Left renal pelvis (tissue), 4 donors: Measurements from ENCODE around the gene SYNDIG1. TPM values are rescaled to one million over a fixed set of nuclear protein-coding genes. Genes with fewer than 3 reads are reported as not detected.

ENCODE experiments used
- DNase-seq, 4 donors: peaks; one replicate each; pipeline ENCODE4 v3.0.0-alpha.2; 2013; ENCODE audit warnings: low read depth in 4 of 4, low spot score in 3 of 4
- polyA plus RNA-seq, 4 donors: library from polyadenylated mRNA; unstranded; fragments of 120-200 nt; gene quantifications; one replicate each; pipeline ENCODE4 v1.2.1, GENCODE V29; 2013; ENCODE audit not compliant: insufficient read length in 4 of 4

SYNDIG1 gene
- polyA plus RNA-seq, 4 donors: 1.4 to 9.3 (median 8.8) TPM

GRCh38 chr20:24469894-24470745, 691 bp downstream of the SYNDIG1 start:
- DNase-seq: no peak

GRCh38 chr20:24470746-24471582, 1.5 kb downstream of the SYNDIG1 start:
- no peak for DNase-seq

- DNase-seq: no peak
These were observed 3.0 kb downstream of the SYNDIG1 start for GRCh38 chr20:24472426-24472825.

- DNase-seq: no peak
These were observed 4.2 kb downstream of the SYNDIG1 start for GRCh38 chr20:24473435-24474223.

GRCh38 chr20:24477831-24478547, 8.6 kb downstream of the SYNDIG1 start:
- no peak for DNase-seq

DNA sequence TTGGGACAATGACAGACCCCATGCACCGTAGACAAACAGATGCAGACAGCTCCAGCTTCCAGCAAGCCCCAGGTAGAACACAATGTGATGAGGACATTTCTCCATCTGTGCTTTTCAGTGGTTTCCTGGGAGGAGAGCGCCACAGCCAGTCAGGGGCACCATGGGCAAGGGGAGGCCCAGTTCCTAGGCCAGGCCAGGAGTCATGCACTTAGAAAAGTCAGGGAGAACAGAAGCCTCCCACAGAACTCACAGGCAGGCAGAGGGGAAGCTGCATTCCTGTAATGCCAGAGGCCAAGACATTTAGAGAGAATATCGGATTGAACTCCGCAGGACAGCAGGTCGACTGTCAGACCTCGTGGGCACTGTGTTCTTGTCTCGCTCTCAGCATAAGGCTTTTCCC, 9.2 kb downstream of the SYNDIG1 start:
- no peak for DNase-seq

DNA sequence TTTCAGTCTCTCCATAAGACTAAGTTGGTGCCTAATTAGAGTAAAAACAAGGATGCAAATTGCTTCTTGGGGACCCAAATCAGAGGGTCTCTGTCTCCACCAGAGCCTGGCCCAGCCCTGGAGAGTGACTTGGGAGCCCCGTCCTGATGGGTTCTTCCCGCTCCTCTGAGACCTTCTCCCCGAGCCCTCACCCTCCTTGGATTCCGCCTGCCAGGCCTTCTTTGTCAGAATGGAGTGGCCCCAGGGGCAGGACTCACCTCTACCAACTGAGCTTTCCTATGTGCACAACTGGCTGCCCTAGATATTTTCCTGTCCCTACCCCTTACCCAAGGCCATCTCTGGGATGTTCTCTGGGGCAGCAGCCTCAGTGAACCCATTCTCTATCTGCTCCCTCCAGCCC, 9.7 kb downstream of the SYNDIG1 start:
- no peak for DNase-seq

DNA sequence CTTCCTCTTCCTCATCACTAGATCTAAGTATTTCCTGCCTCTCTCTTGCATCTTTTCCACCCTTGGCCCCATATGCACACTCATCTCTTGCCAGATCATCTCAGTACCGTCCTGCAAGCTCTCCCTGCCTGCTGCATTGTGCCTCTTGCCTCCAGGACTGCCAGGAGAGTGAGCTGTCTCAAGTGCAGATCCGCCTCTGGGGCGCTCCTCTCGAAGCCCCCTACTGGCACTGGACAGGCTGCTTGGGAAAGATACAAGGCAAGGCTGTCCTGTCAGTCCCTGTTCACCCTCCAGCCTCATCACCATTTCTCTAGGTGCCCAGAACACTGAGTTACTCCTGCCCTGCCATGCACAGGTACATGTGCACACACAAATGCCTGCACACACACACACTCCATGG, 10.2 kb downstream of the SYNDIG1 start:
- DNase-seq: no peak

GRCh38 chr20:24480509-24480908, 11.1 kb downstream of the SYNDIG1 start:
- no peak for DNase-seq

DNA sequence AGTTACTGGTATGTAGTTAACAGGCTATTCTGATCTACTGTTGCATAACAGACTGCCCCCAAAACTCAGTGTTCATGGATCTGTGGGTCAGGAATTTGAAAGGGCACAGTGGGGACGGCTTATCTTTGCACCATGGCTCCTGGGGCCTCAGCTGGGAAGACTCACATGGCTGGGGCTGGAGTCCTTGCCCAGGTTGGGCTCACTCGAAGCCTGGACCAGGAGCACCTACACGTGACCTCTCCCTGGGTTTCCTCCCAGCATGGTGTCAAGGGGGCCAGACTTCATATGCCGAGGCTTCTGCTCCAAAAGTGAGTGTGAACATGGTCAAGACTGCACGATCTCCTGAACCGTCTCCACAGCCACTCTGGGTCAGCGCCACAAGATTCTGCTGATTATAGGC, 11.7 kb downstream of the SYNDIG1 start:
- DNase-seq: no peak

GRCh38 chr20:24483435-24484080, 14.1 kb downstream of the SYNDIG1 start:
- DNase-seq: no peak

DNA sequence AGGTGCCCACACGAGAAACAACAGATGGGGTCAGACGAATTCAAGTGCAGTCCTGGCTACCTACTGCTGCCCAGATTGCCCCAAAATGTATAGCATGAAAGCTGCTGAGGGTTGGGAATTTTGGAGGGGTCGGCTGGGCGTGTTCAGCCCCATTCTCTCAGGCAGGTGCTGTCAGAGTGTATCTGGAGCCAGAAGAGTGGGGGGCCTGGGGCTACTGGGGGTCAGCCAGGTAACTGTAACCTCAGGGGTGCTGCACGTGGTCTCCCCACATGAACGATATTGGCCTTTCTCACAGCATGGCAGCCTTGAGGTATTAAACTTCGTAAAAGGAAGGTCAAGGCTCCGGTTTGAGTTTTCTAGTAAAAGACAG, 14.6 kb downstream of the SYNDIG1 start:
- no peak for DNase-seq

GRCh38 chr20:24485981-24486380, 16.6 kb downstream of the SYNDIG1 start:
- DNase-seq: no peak

DNA sequence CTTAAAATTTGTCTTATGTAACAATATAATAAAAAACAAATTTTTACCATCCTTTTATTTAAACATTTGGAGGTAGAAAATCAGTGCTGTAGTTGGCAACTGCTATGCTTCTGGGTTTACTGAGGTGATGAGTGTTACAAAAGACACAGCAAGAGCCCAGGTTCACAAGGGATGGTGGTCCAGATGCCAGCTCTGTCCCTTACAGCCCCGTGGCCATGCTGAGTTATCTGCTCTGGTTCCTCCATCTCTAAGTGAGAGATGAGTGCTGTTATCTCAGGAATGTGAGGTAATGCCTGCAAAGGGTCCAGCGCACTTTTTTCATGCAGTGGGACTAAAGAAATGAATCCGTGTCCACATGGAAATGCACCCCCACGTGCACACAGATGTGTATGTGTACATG, 17.8 kb downstream of the SYNDIG1 start:
- DNase-seq: no peak

- DNase-seq: no peak
These were observed 18.2 kb downstream of the SYNDIG1 start for GRCh38 chr20:24487648-24488047.

GRCh38 chr20:24488064-24488799, 18.8 kb downstream of the SYNDIG1 start:
- no peak for DNase-seq

GRCh38 chr20:24488800-24489175, 19.4 kb downstream of the SYNDIG1 start:
- DNase-seq: no peak

GRCh38 chr20:24489193-24489592, 19.8 kb downstream of the SYNDIG1 start:
- DNase-seq: no peak

DNA sequence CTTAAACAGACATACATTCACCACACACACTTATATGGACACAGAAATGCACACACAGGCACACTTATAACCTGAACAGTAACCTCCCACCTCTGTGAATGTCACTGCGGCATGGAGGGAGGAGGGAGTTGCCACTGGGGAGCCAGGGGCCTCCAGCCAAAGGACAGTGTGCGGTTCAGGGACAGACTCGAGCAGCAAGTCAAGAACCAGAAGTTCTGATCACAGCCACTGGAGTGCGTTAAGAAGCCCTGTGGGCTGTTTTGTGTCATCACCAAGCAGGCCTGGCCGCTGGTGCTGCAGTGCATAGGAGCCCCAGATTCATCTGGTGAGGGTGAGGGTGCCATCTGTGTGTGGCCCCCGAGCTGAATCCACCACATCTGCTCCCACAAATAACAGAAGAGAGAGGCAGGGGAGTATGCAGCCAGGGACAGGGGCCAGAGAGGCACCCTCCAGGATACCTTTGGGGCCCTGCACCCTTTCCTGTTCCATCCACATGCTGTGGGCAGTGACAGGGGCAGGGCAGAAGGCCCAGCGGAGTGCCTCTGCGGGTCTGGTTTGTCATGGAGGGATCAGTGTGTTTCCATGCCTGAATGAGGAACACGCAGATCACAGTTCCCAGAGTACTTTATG, 20.3 kb downstream of the SYNDIG1 start:
- no peak for DNase-seq
